Keratinocyte (primary cell): ENCODE measurements around the gene CHSY1.

Source experiments
- EZH2 ChIP-seq: IDR thresholded peaks from one replicate; pipeline ENCODE4 v1.6.1; 2012; ENCODE audit warnings: inconsistent platforms, mild to moderate bottlenecking, low read length, moderate library complexity
- TF ChIP-seq, protein P1 (sequence below), 3 experiments: IDR thresholded peaks in 1 of 3; conservative IDR thresholded peaks in 1 of 3; optimal IDR thresholded peaks in 1 of 3; 2 replicates in 2 of 3; 3 replicates in 1 of 3; pipeline versions ENCODE3 to v1.5.1; 2011; ENCODE audit warnings: low read length in 3 of 3, mild to moderate bottlenecking in 3 of 3, moderate library complexity in 2 of 3, control low read depth in 1 of 3, inconsistent platforms in 1 of 3; ENCODE audit not compliant: insufficient read depth in 2 of 3; ENCODE audit errors: extremely low read depth in 1 of 3

DNA sequence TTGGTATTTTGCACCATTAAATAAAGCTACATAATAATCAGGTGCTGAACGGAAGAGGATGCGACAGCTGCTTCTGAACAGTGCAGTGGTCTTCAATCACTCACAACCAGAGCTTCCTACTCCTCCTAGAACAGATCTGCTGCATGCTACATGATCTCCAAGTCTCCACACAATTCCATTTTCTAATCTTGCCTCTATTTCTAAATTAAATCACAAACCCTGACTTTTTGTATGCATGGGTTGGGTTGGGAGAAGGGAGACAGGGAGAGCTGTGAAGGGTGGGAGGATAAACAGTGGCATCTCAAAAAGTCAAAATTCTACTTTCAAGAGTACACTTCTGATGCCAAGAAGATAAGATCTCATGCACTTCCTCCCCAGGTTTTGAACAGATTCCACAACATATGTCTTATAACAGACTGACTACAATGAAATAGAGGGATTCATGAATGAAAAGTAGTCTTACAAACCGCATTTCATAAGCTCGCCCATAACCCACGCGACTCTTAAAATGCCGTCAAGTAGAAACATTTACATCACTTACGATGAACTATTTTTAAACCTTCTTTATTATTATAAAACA lies 57.2 kb downstream of the CHSY1 start:
- no peak for TF ChIP-seq EZH2
- TF ChIP-seq, protein P1, sequence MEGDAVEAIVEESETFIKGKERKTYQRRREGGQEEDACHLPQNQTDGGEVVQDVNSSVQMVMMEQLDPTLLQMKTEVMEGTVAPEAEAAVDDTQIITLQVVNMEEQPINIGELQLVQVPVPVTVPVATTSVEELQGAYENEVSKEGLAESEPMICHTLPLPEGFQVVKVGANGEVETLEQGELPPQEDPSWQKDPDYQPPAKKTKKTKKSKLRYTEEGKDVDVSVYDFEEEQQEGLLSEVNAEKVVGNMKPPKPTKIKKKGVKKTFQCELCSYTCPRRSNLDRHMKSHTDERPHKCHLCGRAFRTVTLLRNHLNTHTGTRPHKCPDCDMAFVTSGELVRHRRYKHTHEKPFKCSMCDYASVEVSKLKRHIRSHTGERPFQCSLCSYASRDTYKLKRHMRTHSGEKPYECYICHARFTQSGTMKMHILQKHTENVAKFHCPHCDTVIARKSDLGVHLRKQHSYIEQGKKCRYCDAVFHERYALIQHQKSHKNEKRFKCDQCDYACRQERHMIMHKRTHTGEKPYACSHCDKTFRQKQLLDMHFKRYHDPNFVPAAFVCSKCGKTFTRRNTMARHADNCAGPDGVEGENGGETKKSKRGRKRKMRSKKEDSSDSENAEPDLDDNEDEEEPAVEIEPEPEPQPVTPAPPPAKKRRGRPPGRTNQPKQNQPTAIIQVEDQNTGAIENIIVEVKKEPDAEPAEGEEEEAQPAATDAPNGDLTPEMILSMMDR (optimal IDR thresholded peaks at IDR 0.05 in 1 of 3, IDR thresholded peaks at IDR 0.05 in 1 of 3, conservative IDR thresholded peaks at IDR 0.05 in 1 of 3; ENCODE audit: extremely low read depth in 1 of 3, insufficient read depth in 2 of 3, low read length in 3 of 3): no peak
